ENCODE measurements around the gene DRD1.
"Not testable (repeated sequence)": the region's sequence is repeated elsewhere in the genome, so short reads cannot be mapped to it uniquely, and the experiment has no call there.

Gene DRD1

GRCh38 chr5:175466700-175467318 lies 22.8 kb upstream of the DRD1 start:
- DNase-seq: no peak

DNA sequence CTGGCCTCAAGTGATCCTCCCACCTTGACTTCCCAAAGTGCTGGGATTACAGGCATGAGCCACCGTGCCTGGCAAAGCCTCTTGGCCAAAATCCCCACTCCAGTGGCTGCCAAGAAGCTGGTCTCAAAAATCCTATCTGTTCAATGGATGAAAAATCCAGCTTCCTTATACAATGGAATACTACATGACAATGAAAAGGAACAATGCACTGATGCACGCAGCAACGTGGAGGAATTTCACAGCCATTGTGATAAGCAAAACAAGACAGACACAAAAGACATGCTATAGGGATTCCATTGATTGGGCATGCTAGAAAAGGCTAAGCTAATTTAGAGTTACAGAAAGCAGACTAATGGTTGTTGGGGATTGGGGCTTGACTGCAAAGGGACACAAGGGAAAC lies 21.3 kb upstream of the DRD1 start:
- no peak for DNase-seq

- no peak for DNase-seq
Observed at GRCh38 chr5:175464942-175465233, 20.9 kb upstream of the DRD1 start.

- DNase-seq: peak; percentile 71
Observed at GRCh38 chr5:175464074-175464941, 20.3 kb upstream of the DRD1 start.

- DNase-seq: no peak
Observed at GRCh38 chr5:175463641-175464040, 19.7 kb upstream of the DRD1 start.

GRCh38 chr5:175461370-175461769 lies 17.4 kb upstream of the DRD1 start:
- DNase-seq: no peak

DNA sequence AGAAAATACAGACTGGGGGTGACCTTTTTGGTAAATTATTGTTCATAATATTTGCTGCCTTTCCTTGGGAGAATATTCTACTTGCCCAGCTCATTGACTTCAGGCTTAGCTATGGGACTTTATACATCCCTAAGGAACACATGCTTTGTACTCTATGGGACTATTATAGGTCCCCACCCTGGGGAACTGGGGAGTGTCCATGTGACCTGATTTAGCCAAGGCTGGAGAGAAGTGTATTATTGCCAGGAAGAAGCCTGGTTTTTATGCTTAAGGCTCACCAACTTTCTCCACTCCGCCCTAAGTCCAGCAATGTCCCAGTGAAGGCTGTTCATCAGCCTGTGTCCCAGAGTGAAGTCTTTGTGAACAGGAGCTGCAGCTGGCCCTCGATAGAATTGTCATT lies 16.6 kb upstream of the DRD1 start:
- no peak for DNase-seq

DNA sequence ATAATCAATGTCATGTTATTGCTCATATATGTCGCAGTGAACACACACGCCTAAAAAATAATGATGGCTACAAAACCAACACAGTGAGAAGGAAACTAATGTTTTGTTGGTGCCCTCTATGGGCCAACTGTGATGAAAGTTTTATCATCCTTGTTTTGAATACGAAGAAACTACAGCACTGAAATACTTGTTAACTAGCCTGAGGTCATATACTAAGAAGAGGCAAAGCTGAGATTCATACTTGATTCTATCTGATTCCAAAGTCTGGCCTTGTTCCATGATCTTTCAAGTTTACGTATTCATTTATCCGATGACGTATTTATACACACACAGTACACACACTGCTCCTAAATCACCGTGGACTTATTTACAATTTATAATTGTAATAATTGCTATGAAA lies 16.1 kb upstream of the DRD1 start:
- no peak for DNase-seq

GRCh38 chr5:175457466-175457865 lies 13.5 kb upstream of the DRD1 start:
- no peak for DNase-seq

GRCh38 chr5:175456105-175456742 lies 12.2 kb upstream of the DRD1 start:
- DNase-seq: no peak

GRCh38 chr5:175454338-175454737 lies 10.4 kb upstream of the DRD1 start:
- DNase-seq: not testable (repeated sequence)

DNA sequence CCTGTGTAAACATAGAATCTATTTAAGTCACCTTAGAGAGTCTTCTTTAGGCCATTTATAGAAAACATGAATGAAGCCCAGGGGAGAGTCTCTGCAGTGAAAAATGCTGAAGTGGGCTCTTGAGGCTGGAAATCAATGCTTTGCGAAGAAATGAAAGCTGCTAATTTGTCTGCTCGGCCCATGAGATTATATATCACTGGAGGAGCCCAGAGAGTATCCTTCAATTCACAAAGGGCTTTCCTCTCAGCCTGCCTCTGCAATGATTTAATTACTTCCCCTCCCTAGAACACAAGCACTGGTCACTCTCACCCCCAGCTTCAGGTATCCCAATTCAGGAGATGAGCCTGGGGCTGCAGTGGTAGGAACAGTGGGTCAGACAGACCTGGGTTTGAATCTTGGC lies 8.2 kb upstream of the DRD1 start:
- DNase-seq: no peak

DNA sequence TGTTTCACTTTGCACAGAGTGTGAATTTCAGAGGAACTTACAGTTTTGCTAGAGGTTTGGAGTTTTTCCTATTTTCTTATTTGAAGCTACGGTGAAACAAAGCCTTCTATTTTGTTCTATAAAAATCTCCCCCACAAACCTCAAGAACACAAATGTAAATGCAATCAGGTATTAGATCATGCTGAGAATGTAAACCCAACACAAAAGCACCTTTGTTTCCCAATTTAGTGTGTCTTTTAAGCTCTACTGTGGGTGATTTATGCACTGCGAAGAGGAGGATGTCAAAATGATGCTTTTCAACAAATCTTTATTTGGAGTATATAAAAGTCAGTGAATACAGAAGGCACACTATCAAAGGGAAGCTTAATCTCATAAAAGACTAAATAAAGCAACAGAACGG lies 4.3 kb upstream of the DRD1 start:
- no peak for DNase-seq

GRCh38 chr5:175447571-175447970 lies 3.6 kb upstream of the DRD1 start:
- DNase-seq: no peak

GRCh38 chr5:175446378-175446777 lies 2.4 kb upstream of the DRD1 start:
- not testable (repeated sequence) for DNase-seq

- DNase-seq: no peak
Observed at GRCh38 chr5:175444905-175445456, 999 bp upstream of the DRD1 start.

DNA sequence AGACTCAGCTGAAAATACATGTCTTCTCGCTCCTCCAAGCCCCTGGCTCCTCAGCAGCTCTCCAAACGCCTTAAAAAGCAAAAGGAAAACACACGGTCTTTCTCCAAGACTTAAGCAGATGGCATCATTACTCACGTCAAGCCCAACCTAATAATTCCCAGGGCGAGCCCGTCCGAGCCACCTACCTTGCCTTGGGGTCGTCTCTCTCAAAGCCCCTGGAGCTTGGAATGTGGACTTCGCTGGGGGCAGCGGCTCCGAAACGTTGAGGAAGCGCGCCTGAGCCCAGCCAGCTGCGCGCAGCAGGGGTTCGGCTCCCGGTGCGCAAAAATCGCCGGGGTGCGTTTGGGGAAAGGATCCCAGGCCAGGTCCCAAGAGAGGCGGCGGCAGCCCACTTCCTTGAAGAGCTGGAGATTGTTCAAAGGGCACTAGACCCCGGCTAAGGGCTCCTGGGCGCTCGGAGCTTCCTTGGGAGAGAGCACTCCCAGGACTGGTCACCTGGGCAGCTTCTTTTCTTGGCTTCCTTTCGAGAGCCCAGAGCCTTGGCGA lies 395 bp downstream of the DRD1 start:
- DNase-seq: no peak

GRCh38 chr5:175438234-175438857 lies 5.6 kb downstream of the DRD1 start:
- no peak for DNase-seq

DNA sequence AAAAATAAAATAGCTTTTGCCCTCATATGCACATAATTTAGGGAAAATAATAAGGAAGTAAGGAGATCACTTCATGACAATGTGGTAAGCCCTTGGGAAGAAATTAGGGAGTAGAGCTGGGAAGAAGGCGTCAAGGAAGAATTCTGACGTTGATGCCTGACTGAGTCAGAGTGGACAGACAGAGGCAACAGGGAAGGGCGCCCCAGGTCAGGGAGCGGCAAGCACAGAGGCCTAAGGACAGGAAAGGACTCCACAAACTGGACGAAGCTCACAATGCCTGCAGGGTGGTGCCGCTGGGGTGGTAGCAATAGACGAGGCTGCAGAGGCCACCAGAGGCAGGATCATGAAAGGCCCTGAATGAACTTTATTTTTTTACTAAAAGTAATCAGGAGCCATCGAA lies 7.6 kb downstream of the DRD1 start:
- DNase-seq: no peak

DNA sequence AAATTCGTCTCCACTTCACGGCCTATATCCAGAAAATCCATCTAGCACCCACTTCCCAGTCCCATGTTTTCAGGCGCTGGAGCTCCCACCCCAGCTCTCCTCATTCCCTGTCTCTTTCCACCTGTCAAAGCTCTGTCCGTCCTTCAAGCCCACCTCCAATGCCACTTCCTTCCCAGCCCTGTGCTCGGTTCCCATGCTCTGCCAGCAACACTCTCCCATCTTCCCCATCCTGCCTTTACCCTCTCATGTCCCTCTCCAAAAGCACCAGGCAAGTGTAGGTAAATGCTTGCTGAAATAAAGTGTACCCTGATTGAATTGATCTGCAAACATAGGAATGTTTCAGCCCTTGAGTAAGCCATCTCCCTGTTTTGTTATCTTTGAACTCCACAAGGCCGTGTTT lies 9.2 kb downstream of the DRD1 start:
- DNase-seq: no peak

DNA sequence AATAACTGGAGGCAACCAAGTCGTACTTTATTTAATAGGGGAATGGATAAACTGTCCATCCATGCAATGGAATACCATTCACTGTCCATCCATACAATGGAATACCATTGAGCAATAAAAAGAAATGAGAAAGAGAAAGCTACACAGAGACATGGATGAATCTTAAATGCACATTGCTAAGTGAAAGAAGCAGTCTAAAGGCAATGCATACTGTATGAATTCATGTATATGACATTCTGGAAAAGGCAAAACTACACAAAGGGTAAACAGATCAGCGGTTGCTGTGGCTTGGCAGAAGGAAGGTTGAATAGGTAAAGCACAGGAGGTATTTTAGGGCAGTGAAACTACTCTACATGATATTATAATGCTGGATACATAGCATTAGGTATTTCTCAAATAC lies 16.2 kb downstream of the DRD1 start:
- no peak for DNase-seq

DNA sequence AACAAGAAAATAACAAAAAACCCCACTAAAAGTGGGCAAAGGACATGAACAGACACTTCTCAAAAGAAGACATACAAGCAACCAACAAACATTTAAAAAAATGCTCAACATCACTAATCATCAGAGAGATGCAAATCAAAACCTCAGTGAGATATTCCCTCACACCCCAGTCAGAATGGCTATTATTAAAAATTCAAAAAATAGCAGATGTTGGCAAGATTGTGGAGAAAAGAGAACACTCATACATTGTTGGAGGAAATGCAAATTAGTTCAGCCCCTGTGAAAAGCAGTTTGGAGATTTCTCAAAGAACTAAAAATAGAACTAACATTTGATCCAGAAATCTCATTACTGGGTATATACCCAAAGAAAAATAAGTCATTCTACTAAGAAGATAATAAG lies 19.4 kb downstream of the DRD1 start:
- DNase-seq: not testable (repeated sequence)

GRCh38 chr5:175422058-175422457 lies 21.9 kb downstream of the DRD1 start:
- DNase-seq: no peak

Data from activated T-cell treated with anti-CD3 and anti-CD28 coated beads for 4 hours (primary cell).